Measurements from ENCODE around the gene RAB11FIP4. TPM values are rescaled to one million over a fixed set of nuclear protein-coding genes. Genes with fewer than 3 reads are reported as not detected.

Gene RAB11FIP4
- total and polyA plus RNA-seq, 9 of the 15 experiments (the other 6 are each of a cell fraction or from before 2014, with no cell fraction given): 0.62 to 16.6 (median 8.9) TPM

- TF ChIP-seq ZNF316 (IDR thresholded peaks at IDR 0.05): no peak
Measured at GRCh38 chr17:31398381-31399311, 7.2 kb downstream of the RAB11FIP4 start (continued).

- BruUV-seq (replicated peaks): no TSS peak
- POLR2A ChIA-PET: no interaction called here
- no peak for ATAC-seq
- intact Hi-C loops (cut with micrococcal nuclease): no loop called here
- H3K79me2 ChIP-seq (ENCODE audit: control insufficient read depth, insufficient read depth, low read length): no peaks in the 10 kb centered on the region
- H3K4me3 ChIP-seq: no peak overlapping the region
- WGBS (ENCODE audit: insufficient coverage, low coverage, missing lambda C conversion rate): under 1% methylated on average over 11 of the region's 11 CpGs
- peaks cover 8 to 53% of the 10 kb centered on the region in 2 experiments; a peak in 3 of 5 replicates for H3K27me3 ChIP-seq (ENCODE audit: control insufficient read depth in 2 of 2, insufficient read depth in 2 of 2, low read length in 2 of 2)
- in situ Hi-C loops (cut with MboI): no loop called here
- no peak for DNase-seq (ENCODE audit: extremely low read depth in 1 of 4, low spot score in 3 of 4)
- H3K4me2 ChIP-seq (ENCODE audit: insufficient read depth, low read length): no peak overlapping the region
- no peaks in the 10 kb centered on the region for H3K36me3 ChIP-seq (ENCODE audit: control insufficient read depth, insufficient read depth, low read length)
- H3K9me1 ChIP-seq (ENCODE audit: control insufficient read depth, insufficient read depth, low read length): no peaks in the 10 kb centered on the region
- H4K20me1 ChIP-seq (replicated peaks; ENCODE audit: control insufficient read depth, insufficient read depth, low read length): peaks cover 13% of the 10 kb centered on the region; the same call in 1 of the 2 replicates
- no peak for FAIRE-seq
- 0 out of 4 replicates have a peak overlapping the region, but pooled peaks of 1 of the 2 experiments have one; percentile 26 for H3K9ac ChIP-seq (ENCODE audit: insufficient read depth in 1 of 2, low read depth in 2 of 2, low read length in 2 of 2)
- CTCF ChIA-PET (ENCODE audit: low intra/inter-chr PET ratio): no interaction called here
- H2AFZ ChIP-seq (ENCODE audit: low read depth, low read length): no peak overlapping the region
- H3K9me3 ChIP-seq (replicated peaks; ENCODE audit: control insufficient read depth, insufficient read depth, low read depth, low read length): no peaks in the 10 kb centered on the region
- no peak overlapping the region for H3K27ac ChIP-seq (ENCODE audit: extremely low read depth, low read depth, low read length)
- no peaks in the 10 kb centered on the region for H3K4me1 ChIP-seq (replicated peaks in 1 of 2; ENCODE audit: control insufficient read depth in 2 of 2, insufficient read depth in 2 of 2, low read length in 2 of 2)
- no peak for TF ChIP-seq ZBTB8A (IDR thresholded peaks at IDR 0.05; ENCODE audit: partially characterized antibody)
- no peak for TF ChIP-seq HSF4 (CRISPR knock-in tag; IDR thresholded peaks at IDR 0.05; ENCODE audit: borderline replicate concordance)
- TF ChIP-seq ZNF717 (CRISPR knock-in tag; IDR thresholded peaks at IDR 0.05): no peak
- TF ChIP-seq MCM5 (IDR thresholded peaks at IDR 0.05; ENCODE audit: low read depth): no peak
- no peak for TF ChIP-seq PRDM10 (IDR thresholded peaks at IDR 0.05; ENCODE audit: partially characterized antibody)
- TF ChIP-seq EP300 (IDR thresholded peaks at IDR 0.05; ENCODE audit: low read length): no peak
- TF ChIP-seq USF1 (CRISPR knock-in tag; IDR thresholded peaks at IDR 0.05): no peak
- TF ChIP-seq NFRKB (IDR thresholded peaks at IDR 0.05; ENCODE audit: low read depth): no peak
- TF ChIP-seq ZNF561 (CRISPR knock-in tag; conservative IDR thresholded peaks at IDR 0.05): no peak
- no peak for TF ChIP-seq VEZF1 (CRISPR knock-in tag; IDR thresholded peaks at IDR 0.05)
- TF ChIP-seq ZNF398 (CRISPR knock-in tag; IDR thresholded peaks at IDR 0.05): no peak
Measured at GRCh38 chr17:31400481-31400950, 9.0 kb downstream of the RAB11FIP4 start.

Measured in K562 (cell line).